ENCODE data around the gene LINGO1. TPM values are rescaled to one million over a fixed set of nuclear protein-coding genes. Genes with fewer than 3 reads are reported as not detected.
A peak's percentile ranks its signal among the peaks of the same experiment; 100 is the strongest.

Gene LINGO1
- total and polyA plus RNA-seq, 2 donors (not counting 1 experiment from before 2014, with no cell fraction given): 0.05 TPM; not detected in 1

DNA sequence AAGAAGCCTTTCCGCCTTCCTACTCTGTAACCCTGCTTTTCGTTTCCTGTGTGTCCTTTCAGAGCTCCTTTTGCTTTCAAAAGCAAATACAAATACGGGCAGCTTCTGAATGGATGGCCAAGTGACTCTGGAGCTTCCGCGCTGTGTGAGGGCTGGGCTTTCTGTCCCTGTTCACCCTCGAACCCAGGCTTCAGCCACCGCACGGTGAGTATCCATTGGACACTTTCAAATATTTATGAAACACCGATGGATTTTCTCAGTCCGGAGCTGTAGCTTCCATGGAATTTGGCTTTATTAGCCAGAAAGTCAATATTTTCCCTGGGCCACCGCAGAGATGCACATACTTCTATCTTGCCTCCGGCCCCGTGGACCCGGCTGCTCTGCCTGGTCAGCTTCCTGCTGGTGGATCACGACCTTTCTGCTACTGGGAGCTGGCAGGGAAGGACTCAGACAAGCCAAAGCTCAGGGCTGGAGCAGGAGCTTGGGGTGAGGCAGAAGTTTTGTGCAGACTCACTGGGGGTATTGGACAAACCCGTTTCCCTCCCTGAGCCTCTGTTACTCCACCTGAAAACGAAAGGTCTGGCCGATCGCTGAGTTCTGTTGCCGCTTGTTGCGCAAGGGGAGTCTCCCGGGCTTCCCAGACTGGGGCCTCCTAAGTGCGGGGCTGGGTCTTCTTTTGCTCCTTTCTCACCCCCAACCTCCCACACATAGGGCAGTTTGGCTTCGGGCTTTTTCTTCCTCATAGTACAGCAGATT is 63.6 kb downstream of the LINGO1 start:
- peaks cover 3% of the 10 kb centered on the region for H3K4me1 ChIP-seq (ENCODE audit: control insufficient read depth, extremely low read depth, insufficient read depth, low read length)
- no peaks in the 10 kb centered on the region for H3K9me3 ChIP-seq (ENCODE audit: control insufficient read depth, insufficient read depth, low read depth, low read length)
- no peaks in the 10 kb centered on the region for H3K36me3 ChIP-seq (ENCODE audit: control insufficient read depth, insufficient read depth, low read length)
- peak overlapping the region; percentile 64 for H3K4me2 ChIP-seq (ENCODE audit: extremely low read depth, insufficient read depth, low read length)
- H3K79me2 ChIP-seq (ENCODE audit: control insufficient read depth, insufficient read depth, low read length): no peaks in the 10 kb centered on the region
- H4K20me1 ChIP-seq (ENCODE audit: control insufficient read depth, extremely low read depth, insufficient read depth, low read length): no peaks in the 10 kb centered on the region
- H2AFZ ChIP-seq (ENCODE audit: low read length): peak overlapping the region; percentile 46
- H3K27me3 ChIP-seq (ENCODE audit: control insufficient read depth, insufficient read depth, low read length): peaks cover 14% of the 10 kb centered on the region
- H3K9ac ChIP-seq (ENCODE audit: insufficient read depth, low read length): no peak overlapping the region
- peak overlapping the region in 1 of 4 experiments; percentile 19 for H3K4me3 ChIP-seq (replicated peaks in 1 of 4; ENCODE audit: control extremely low read depth in 1 of 4, insufficient read depth in 1 of 4, low read depth in 3 of 4, low read length in 4 of 4)
- H3K27ac ChIP-seq (ENCODE audit: insufficient read depth, low read length): no peak overlapping the region
- DNase-seq (ENCODE audit: low read depth in 2 of 2): peak; percentile 12 to 34
- no peak for TF ChIP-seq EZH2 (IDR thresholded peaks at IDR 0.05; ENCODE audit: low read length, missing control alignments)
- TF ChIP-seq, protein P1, sequence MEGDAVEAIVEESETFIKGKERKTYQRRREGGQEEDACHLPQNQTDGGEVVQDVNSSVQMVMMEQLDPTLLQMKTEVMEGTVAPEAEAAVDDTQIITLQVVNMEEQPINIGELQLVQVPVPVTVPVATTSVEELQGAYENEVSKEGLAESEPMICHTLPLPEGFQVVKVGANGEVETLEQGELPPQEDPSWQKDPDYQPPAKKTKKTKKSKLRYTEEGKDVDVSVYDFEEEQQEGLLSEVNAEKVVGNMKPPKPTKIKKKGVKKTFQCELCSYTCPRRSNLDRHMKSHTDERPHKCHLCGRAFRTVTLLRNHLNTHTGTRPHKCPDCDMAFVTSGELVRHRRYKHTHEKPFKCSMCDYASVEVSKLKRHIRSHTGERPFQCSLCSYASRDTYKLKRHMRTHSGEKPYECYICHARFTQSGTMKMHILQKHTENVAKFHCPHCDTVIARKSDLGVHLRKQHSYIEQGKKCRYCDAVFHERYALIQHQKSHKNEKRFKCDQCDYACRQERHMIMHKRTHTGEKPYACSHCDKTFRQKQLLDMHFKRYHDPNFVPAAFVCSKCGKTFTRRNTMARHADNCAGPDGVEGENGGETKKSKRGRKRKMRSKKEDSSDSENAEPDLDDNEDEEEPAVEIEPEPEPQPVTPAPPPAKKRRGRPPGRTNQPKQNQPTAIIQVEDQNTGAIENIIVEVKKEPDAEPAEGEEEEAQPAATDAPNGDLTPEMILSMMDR (conservative IDR thresholded peaks at IDR 0.05 in 1 of 2, IDR thresholded peaks at IDR 0.05 in 1 of 2; ENCODE audit: low read depth in 1 of 2, low read length in 2 of 2): no peak

DNA sequence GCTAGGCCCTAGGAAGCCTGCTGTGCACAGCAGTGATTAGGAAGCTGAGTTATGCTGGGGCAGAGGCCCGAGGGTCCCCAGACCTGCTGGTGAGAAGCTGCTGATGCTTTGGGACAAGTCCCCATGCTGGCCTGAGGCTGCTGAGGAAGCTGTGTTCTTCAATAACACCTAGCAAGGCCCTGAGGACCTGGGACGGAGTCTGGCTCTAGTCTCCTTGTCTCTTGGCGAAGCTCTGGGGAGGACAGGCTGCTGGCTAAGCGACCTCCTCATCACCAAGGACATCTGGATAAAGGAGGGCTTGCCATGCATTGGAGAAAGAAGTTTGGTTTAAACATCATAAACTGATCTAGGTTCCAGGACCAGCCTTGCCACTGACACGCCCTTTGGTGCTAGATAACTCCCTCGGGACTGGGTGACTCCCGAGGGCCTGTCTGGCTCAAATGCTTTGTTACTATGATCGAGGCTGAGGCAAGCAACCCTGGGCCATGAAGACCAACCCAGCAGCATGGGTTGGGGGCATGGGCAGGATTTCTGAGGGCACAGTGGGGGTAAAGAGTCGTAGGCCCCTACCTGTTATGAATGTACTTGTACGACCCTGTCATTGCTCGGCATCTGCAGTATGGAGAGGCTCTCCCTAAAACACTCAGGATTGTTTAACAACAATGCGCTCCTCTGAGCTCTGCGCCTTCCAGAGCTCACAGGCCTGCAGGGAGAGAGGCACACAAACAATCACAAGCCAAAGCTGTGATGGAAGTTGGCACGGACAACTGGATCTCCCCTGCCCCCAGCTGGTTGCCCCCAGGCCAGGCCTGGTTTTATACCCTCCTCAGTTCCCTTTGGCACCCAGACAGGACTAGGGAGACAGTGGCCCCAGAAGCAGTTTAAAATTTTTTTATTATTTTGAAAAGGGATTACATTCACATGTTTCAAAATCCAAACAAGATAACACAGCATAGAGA is 64.4 kb downstream of the LINGO1 start:
- Histone ChIP-seq H3K27ac (ENCODE audit: insufficient read depth, low read length) (no peak overlapping the region), H4K20me1 (ENCODE audit: control insufficient read depth, extremely low read depth, insufficient read depth, low read length) (no peaks in the 10 kb centered on the region), H2AFZ (ENCODE audit: low read length) (no peak overlapping the region), H3K27me3 (ENCODE audit: control insufficient read depth, insufficient read depth, low read length) (peaks cover 10% of the 10 kb centered on the region), H3K36me3 (ENCODE audit: control insufficient read depth, insufficient read depth, low read length) (no peaks in the 10 kb centered on the region), H3K4me3 (replicated peaks in 1 of 4; ENCODE audit: control extremely low read depth in 1 of 4, insufficient read depth in 1 of 4, low read depth in 3 of 4, low read length in 4 of 4) (no peak overlapping the region), H3K4me2 (ENCODE audit: extremely low read depth, insufficient read depth, low read length) (no peak overlapping the region), H3K9ac (ENCODE audit: insufficient read depth, low read length) (no peak overlapping the region), H3K9me3 (ENCODE audit: control insufficient read depth, insufficient read depth, low read depth, low read length) (no peaks in the 10 kb centered on the region), H3K79me2 (ENCODE audit: control insufficient read depth, insufficient read depth, low read length) (no peaks in the 10 kb centered on the region), H3K4me1 (ENCODE audit: control insufficient read depth, extremely low read depth, insufficient read depth, low read length) (peaks cover 3% of the 10 kb centered on the region)
- TF ChIP-seq, protein P1 (conservative IDR thresholded peaks at IDR 0.05 in 1 of 2, IDR thresholded peaks at IDR 0.05 in 1 of 2; ENCODE audit: low read depth in 1 of 2, low read length in 2 of 2): no peak
- no peak for TF ChIP-seq EZH2 (IDR thresholded peaks at IDR 0.05; ENCODE audit: low read length, missing control alignments)
- DNase-seq (ENCODE audit: low read depth in 2 of 2): no peak

DNA sequence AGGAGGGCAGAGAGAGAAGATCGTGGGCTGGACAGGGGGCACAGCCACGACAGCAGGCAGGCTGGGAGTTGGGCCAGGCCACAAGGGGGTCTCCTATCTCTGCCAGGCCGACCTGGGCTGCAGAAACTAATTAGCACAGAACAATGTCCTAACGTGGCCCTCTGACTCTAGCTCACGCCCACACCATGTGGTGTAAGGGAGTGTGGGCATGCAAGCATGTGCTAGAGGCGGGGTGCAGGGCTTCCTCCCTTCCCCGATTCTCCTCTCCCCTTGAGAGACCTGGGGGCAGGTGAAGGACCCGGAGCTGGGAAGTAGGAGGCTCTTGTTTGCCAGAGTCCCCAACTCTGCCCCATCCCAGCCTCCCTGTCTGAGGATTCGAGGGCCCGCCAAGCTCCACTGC is 65.5 kb downstream of the LINGO1 start:
- Histone ChIP-seq H3K9ac (ENCODE audit: insufficient read depth, low read length) (no peak overlapping the region), H2AFZ (ENCODE audit: low read length) (no peak overlapping the region), H3K4me1 (ENCODE audit: control insufficient read depth, extremely low read depth, insufficient read depth, low read length) (peaks cover 3% of the 10 kb centered on the region), H3K9me3 (ENCODE audit: control insufficient read depth, insufficient read depth, low read depth, low read length) (no peaks in the 10 kb centered on the region), H3K36me3 (ENCODE audit: control insufficient read depth, insufficient read depth, low read length) (no peaks in the 10 kb centered on the region), H4K20me1 (ENCODE audit: control insufficient read depth, extremely low read depth, insufficient read depth, low read length) (no peaks in the 10 kb centered on the region), H3K79me2 (ENCODE audit: control insufficient read depth, insufficient read depth, low read length) (no peaks in the 10 kb centered on the region), H3K27ac (ENCODE audit: insufficient read depth, low read length) (no peak overlapping the region), H3K4me3 (replicated peaks in 1 of 4; ENCODE audit: control extremely low read depth in 1 of 4, insufficient read depth in 1 of 4, low read depth in 3 of 4, low read length in 4 of 4) (no peak overlapping the region), H3K4me2 (ENCODE audit: extremely low read depth, insufficient read depth, low read length) (no peak overlapping the region), H3K27me3 (ENCODE audit: control insufficient read depth, insufficient read depth, low read length) (peaks cover 11% of the 10 kb centered on the region)
- TF ChIP-seq, protein P1 (conservative IDR thresholded peaks at IDR 0.05 in 1 of 2, IDR thresholded peaks at IDR 0.05 in 1 of 2; ENCODE audit: low read depth in 1 of 2, low read length in 2 of 2): no peak
- no peak for TF ChIP-seq EZH2 (IDR thresholded peaks at IDR 0.05; ENCODE audit: low read length, missing control alignments)
- no peak for DNase-seq (ENCODE audit: low read depth in 2 of 2)

Data from fibroblast of lung (primary cell).